GM19463 (cell line): ENCODE data around the gene DGLUCY.

Experiments
- ATAC-seq: cut with Tn5 transposase; IDR thresholded peaks from one replicate; pipeline ENCODE4 v1.9.1; 2021; ENCODE audit warnings: mild to moderate bottlenecking, moderate library complexity; ENCODE audit not compliant: unreplicated experiment

DGLUCY gene

GRCh38 chr14:91273885-91274273 lies 160.0 kb downstream of the DGLUCY start:
- no peak for ATAC-seq

DNA sequence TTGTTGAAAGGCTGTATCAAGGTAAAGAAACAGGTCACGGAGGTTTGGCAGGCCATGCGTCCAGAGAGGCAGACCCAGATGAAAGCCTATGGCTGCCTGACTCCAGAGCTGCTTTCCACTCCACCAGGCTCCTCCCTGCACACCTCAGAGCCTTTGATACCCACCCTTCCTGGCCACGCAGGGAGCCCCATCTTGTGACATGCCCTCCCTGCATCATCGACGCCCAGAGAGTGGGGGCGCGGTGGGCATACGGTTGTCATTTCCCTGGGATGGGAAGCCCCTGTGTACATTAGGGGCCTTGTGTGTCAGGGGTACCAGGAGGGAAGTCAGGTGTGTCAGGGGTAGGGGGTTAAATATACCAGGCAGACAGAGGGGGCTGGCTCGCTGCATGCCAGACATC lies 160.9 kb downstream of the DGLUCY start:
- no peak for ATAC-seq
